ENCODE measurements around the gene PPP1R9A.
A peak's percentile ranks its signal among the peaks of the same experiment; 100 is the strongest.

The PPP1R9A gene

GRCh38 chr7:94906065-94906851, 1.1 kb upstream of the PPP1R9A start:
- no peak for ATAC-seq
- no peak for TF ChIP-seq OSR1 (CRISPR knock-in tag; IDR thresholded peaks at IDR 0.05)
- no peak for TF ChIP-seq PPARA (CRISPR knock-in tag; IDR thresholded peaks at IDR 0.05; ENCODE audit: borderline replicate concordance)
- no peak for TF ChIP-seq TOX (CRISPR knock-in tag; IDR thresholded peaks at IDR 0.05; ENCODE audit: borderline replicate concordance)
- no peak for TF ChIP-seq CREB5 (CRISPR knock-in tag; IDR thresholded peaks at IDR 0.05; ENCODE audit: low read depth)
- TF ChIP-seq CSRNP3 (CRISPR knock-in tag; IDR thresholded peaks at IDR 0.05): no peak
- no peak for TF ChIP-seq ZFP3 (CRISPR knock-in tag; IDR thresholded peaks at IDR 0.05)
- TF ChIP-seq TCF4 (CRISPR knock-in tag; IDR thresholded peaks at IDR 0.05; ENCODE audit: borderline replicate concordance): no peak
- no peak for TF ChIP-seq ARNTL (CRISPR knock-in tag; IDR thresholded peaks at IDR 0.05; ENCODE audit: borderline replicate concordance, low read depth)

- TF ChIP-seq TCF4 (CRISPR knock-in tag; IDR thresholded peaks at IDR 0.05; ENCODE audit: borderline replicate concordance): no peak
- TF ChIP-seq TSHZ2 (CRISPR knock-in tag; IDR thresholded peaks at IDR 0.05): no peak
- no peak for TF ChIP-seq ARNTL (CRISPR knock-in tag; IDR thresholded peaks at IDR 0.05; ENCODE audit: borderline replicate concordance, low read depth)
- TF ChIP-seq PPARA (CRISPR knock-in tag; IDR thresholded peaks at IDR 0.05; ENCODE audit: borderline replicate concordance): no peak
- no peak for TF ChIP-seq ZNF565 (CRISPR knock-in tag; conservative IDR thresholded peaks at IDR 0.05; ENCODE audit: low read depth)
- TF ChIP-seq RARB (CRISPR knock-in tag; IDR thresholded peaks at IDR 0.05): no peak
- no peak for TF ChIP-seq GLIS3 (CRISPR knock-in tag; IDR thresholded peaks at IDR 0.05)
- no peak for TF ChIP-seq CREB5 (CRISPR knock-in tag; IDR thresholded peaks at IDR 0.05; ENCODE audit: low read depth)
- TF ChIP-seq OSR1 (CRISPR knock-in tag; IDR thresholded peaks at IDR 0.05): no peak
- no peak for TF ChIP-seq ZC3H10 (CRISPR knock-in tag; IDR thresholded peaks at IDR 0.05)
- TF ChIP-seq BACH2 (CRISPR knock-in tag; IDR thresholded peaks at IDR 0.05; ENCODE audit: borderline replicate concordance): no peak
- TF ChIP-seq ZNF70 (CRISPR knock-in tag; IDR thresholded peaks at IDR 0.05): no peak
- no peak for TF ChIP-seq SNAI2 (CRISPR knock-in tag; IDR thresholded peaks at IDR 0.05)
- no peak for TF ChIP-seq ZFP3 (CRISPR knock-in tag; IDR thresholded peaks at IDR 0.05)
- TF ChIP-seq POU6F1 (CRISPR knock-in tag; IDR thresholded peaks at IDR 0.05; ENCODE audit: borderline replicate concordance, low read depth): no peak
- no peak for TF ChIP-seq ESRRG (CRISPR knock-in tag; IDR thresholded peaks at IDR 0.05)
- no peak for TF ChIP-seq ZNF8 (CRISPR knock-in tag; IDR thresholded peaks at IDR 0.05)
- no peak for TF ChIP-seq PATZ1 (CRISPR knock-in tag; IDR thresholded peaks at IDR 0.05; ENCODE audit: borderline replicate concordance)
- TF ChIP-seq ZFP30 (CRISPR knock-in tag; IDR thresholded peaks at IDR 0.05): no peak
- ATAC-seq: peak; percentile 53
Measured at GRCh38 chr7:94907811-94908322, 473 bp downstream of the PPP1R9A start.

Data from SK-N-SH treated with all-trans-retinoic acid at 6 μM for 48 hours (cell line).